Measurements from ENCODE around the gene CHSY3. TPM values are rescaled to one million over a fixed set of nuclear protein-coding genes. Genes with fewer than 3 reads are reported as not detected.

The CHSY3 gene
- total RNA-seq, 4 donors from 2014 or later: 3.1 to 6.9 (median 4.1) TPM

- DNase-seq (ENCODE audit: low spot score) (no peak), ATAC-seq (ENCODE audit: low FRiP score) (no peak)
- no peak for TF ChIP-seq CTCF (IDR thresholded peaks at IDR 0.05)
These were observed 192.2 kb downstream of the CHSY3 start for GRCh38 chr5:130096483-130096882.

- no peak for TF ChIP-seq CTCF (IDR thresholded peaks at IDR 0.05)
- DNase-seq (ENCODE audit: low spot score) (no peak), ATAC-seq (ENCODE audit: low FRiP score) (no peak)
These were observed 194.7 kb downstream of the CHSY3 start for GRCh38 chr5:130099008-130099407.

- ATAC-seq (ENCODE audit: low FRiP score): no peak
- no peak for TF ChIP-seq CTCF (IDR thresholded peaks at IDR 0.05)
- no peak for DNase-seq (ENCODE audit: low spot score)
These were observed 198.1 kb downstream of the CHSY3 start for GRCh38 chr5:130102375-130102774.

GRCh38 chr5:130102960-130103359 is 198.7 kb downstream of the CHSY3 start:
- TF ChIP-seq CTCF (IDR thresholded peaks at IDR 0.05): no peak
- DNase-seq (ENCODE audit: low spot score) (no peak), ATAC-seq (ENCODE audit: low FRiP score) (no peak)

GRCh38 chr5:130104895-130105688 is 200.8 kb downstream of the CHSY3 start:
- no peak for TF ChIP-seq CTCF (IDR thresholded peaks at IDR 0.05)
- no peak for ATAC-seq (ENCODE audit: low FRiP score)
- DNase-seq (ENCODE audit: low spot score): no peak

- no peak for ATAC-seq (ENCODE audit: low FRiP score)
- TF ChIP-seq CTCF (IDR thresholded peaks at IDR 0.05): no peak
- no peak for DNase-seq (ENCODE audit: low spot score)
These were observed 202.2 kb downstream of the CHSY3 start for GRCh38 chr5:130106480-130106879.

GRCh38 chr5:130109152-130109551 is 204.9 kb downstream of the CHSY3 start:
- TF ChIP-seq CTCF (IDR thresholded peaks at IDR 0.05): no peak
- DNase-seq (ENCODE audit: low spot score) (no peak), ATAC-seq (ENCODE audit: low FRiP score) (no peak)

Measured in omental fat pad (tissue), 4 donors.